K562 (cell line): ENCODE results near the gene TCOF1. TPM values are rescaled to one million over a fixed set of nuclear protein-coding genes. Genes with fewer than 3 reads are reported as not detected.

ENCODE experiments used
- ATAC-seq: fragments of 200-7000 bp; cut with Tn5 transposase; 3 replicates; pipeline ENCODE4 v1.9.1; 2020; ENCODE audit warnings: moderate library complexity
- BruUV-seq: library from RNA; stranded (reverse); fragments of 400-500 nt; replicated peaks from 2 replicates; lab custom pipeline; 2021; lab: Mats Ljungman, UMichigan
- CTCF ChIA-PET: fragments of 300-600 bp; formaldehyde crosslinking; extraction: SDS; loops from one replicate; lab custom pipeline; 2021; ENCODE audit warnings: low intra/inter-chr PET ratio; lab: Yijun Ruan, JAX
- POLR2A ChIA-PET: fragments of 300-600, 350-650 bp; sonication (Branson Sonifier 250); formaldehyde crosslinking; extraction: SDS; loops from one replicate; lab custom pipeline; 2021; ENCODE audit warnings: antibody characterized with exemption, inconsistent platforms; lab: Yijun Ruan, JAX
- DNase-seq, 4 experiments: peaks; one replicate each; pipeline versions ENCODE4 v3.0.0 to v3.0.0-alpha.2; 2011 to 2018; ENCODE audit warnings: low spot score in 3 of 4, mixed read lengths in 3 of 4; ENCODE audit errors: extremely low read depth in 1 of 4
- FAIRE-seq: peaks from 2 replicates; lab custom pipeline; 2011; peaks lifted over from hg19 to GRCh38; lab: Jason Lieb, UNC
- H2AFZ ChIP-seq: 2 replicates; pipeline ENCODE4 v1.6.0; 2011; ENCODE audit warnings: low read depth, low read length, control low read depth, inconsistent platforms
- H3K27ac ChIP-seq: fragments of 200-600 bp; 3 replicates; pipeline ENCODE4 v1.8.0; 2011; ENCODE audit warnings: low read depth, mild to moderate bottlenecking, control low read depth, inconsistent platforms, low read length, moderate library complexity, mixed read lengths; ENCODE audit errors: extremely low read depth
- H3K27me3 ChIP-seq, 2 experiments: fragments of 300-600 bp in 1 of 2; 2 replicates in 1 of 2; 3 replicates in 1 of 2; pipeline versions ENCODE4 v1.6.0 to v1.8.0; 2011; ENCODE audit warnings: inconsistent platforms in 2 of 2, low read length in 2 of 2, mild to moderate bottlenecking in 1 of 2, mixed read lengths in 1 of 2, moderate library complexity in 1 of 2; ENCODE audit not compliant: control insufficient read depth in 2 of 2, insufficient read depth in 2 of 2
- H3K36me3 ChIP-seq: fragments of 300-600 bp; 3 replicates; pipeline ENCODE4 v1.8.0; 2011; ENCODE audit warnings: mild to moderate bottlenecking, low read length, inconsistent platforms; ENCODE audit not compliant: control insufficient read depth, insufficient read depth
- H3K4me1 ChIP-seq, 2 experiments: fragments of 200-600 bp in 1 of 2; replicated peaks in 1 of 2; 2 replicates in 1 of 2; 3 replicates in 1 of 2; pipeline versions ENCODE4 v1.5.1 to v1.8.0; 2011; ENCODE audit warnings: inconsistent platforms in 2 of 2, low read length in 2 of 2, mild to moderate bottlenecking in 1 of 2, mixed read lengths in 1 of 2, moderate library complexity in 1 of 2; ENCODE audit not compliant: control insufficient read depth in 2 of 2, insufficient read depth in 2 of 2
- H3K4me2 ChIP-seq: 2 replicates; pipeline ENCODE4 v1.6.1; 2011; ENCODE audit warnings: low read length, control low read depth, inconsistent platforms, mixed read lengths; ENCODE audit not compliant: insufficient read depth
- H3K4me3 ChIP-seq: fragments of 200-600 bp; sonication (generic), shearing (Covaris generic); 2 replicates; pipeline ENCODE4 v1.5.1; 2016; ENCODE audit warnings: control low read depth, inconsistent platforms
- H3K79me2 ChIP-seq: fragments of 200-600 bp; 3 replicates; pipeline ENCODE4 v1.8.0; 2011; ENCODE audit warnings: low read length, inconsistent platforms; ENCODE audit not compliant: control insufficient read depth, insufficient read depth
- H3K9ac ChIP-seq, 2 experiments: 2 replicates each; pipeline versions ENCODE4 v1.6.0 to v1.6.1; 2011; ENCODE audit warnings: low read depth in 2 of 2, low read length in 2 of 2, control low read depth in 1 of 2, inconsistent platforms in 1 of 2, mild to moderate bottlenecking in 1 of 2, mixed read lengths in 1 of 2; ENCODE audit not compliant: insufficient read depth in 1 of 2
- H3K9me1 ChIP-seq: one replicate; pipeline ENCODE4 v1.6.0; 2011; ENCODE audit warnings: inconsistent platforms, mild to moderate bottlenecking, low read length, moderate library complexity; ENCODE audit not compliant: control insufficient read depth, insufficient read depth
- H3K9me3 ChIP-seq: replicated peaks from 2 replicates; pipeline ENCODE4 v1.5.1; 2011; ENCODE audit warnings: low read depth, low read length, inconsistent platforms; ENCODE audit not compliant: control insufficient read depth, insufficient read depth
- H4K20me1 ChIP-seq: replicated peaks from 2 replicates; pipeline ENCODE4 v1.6.1; 2011; ENCODE audit warnings: low read length, inconsistent platforms, mixed read lengths; ENCODE audit not compliant: control insufficient read depth, insufficient read depth
- ARHGAP35 ChIP-seq: fragments of 450-650 bp; IDR thresholded peaks from 2 replicates; pipeline ENCODE4 v1.6.1; 2018; ENCODE audit not compliant: partially characterized antibody
- ARID1B ChIP-seq: fragments of 450-650 bp; IDR thresholded peaks from 2 replicates; pipeline ENCODE4 v1.6.1; 2016; ENCODE audit warnings: antibody characterized with exemption, mild to moderate bottlenecking, inconsistent platforms
- ATF6 ChIP-seq: sonication (generic); formaldehyde crosslinking; IDR thresholded peaks from 2 replicates; pipeline ENCODE4 v1.4.0; 2020; ENCODE audit warnings: mild to moderate bottlenecking, missing genetic modification reagents
- CAMTA2 ChIP-seq: fragments of 250-450 bp; sonication (Bioruptor Pico); conservative IDR thresholded peaks from 2 replicates; pipeline ENCODE4 v1.5.1; 2022
- CREM ChIP-seq: IDR thresholded peaks from 2 replicates; pipeline ENCODE4 v1.6.1; 2014; ENCODE audit warnings: antibody characterized with exemption, low read depth
- ETV1 ChIP-seq: fragments of 450-650 bp; conservative IDR thresholded peaks from 2 replicates; pipeline ENCODE4 v1.6.1; 2016; ENCODE audit warnings: missing genetic modification characterization, control low read depth, low read depth, missing compliant biosample characterization
- FOXJ2 ChIP-seq: fragments of 200-800 bp; sonication (Bioruptor generic); IDR thresholded peaks from 2 replicates; pipeline ENCODE4 v1.6.1; 2016; ENCODE audit warnings: missing genetic modification characterization, missing compliant biosample characterization
- NFIX ChIP-seq: fragments of 250-450 bp; sonication (Bioruptor Pico); IDR thresholded peaks from 2 replicates; pipeline ENCODE4 v1.4.0; 2020; ENCODE audit warnings: low read depth, mild to moderate bottlenecking, moderate library complexity
- NR2C1 ChIP-seq, 2 experiments: fragments of 450-650 bp; IDR thresholded peaks; 2 replicates each; pipeline ENCODE4 v1.6.1; 2017; ENCODE audit warnings: mild to moderate bottlenecking in 2 of 2, antibody characterized with exemption in 1 of 2, inconsistent platforms in 1 of 2, missing compliant biosample characterization in 1 of 2, missing genetic modification characterization in 1 of 2
- OTX1 ChIP-seq: fragments of 450-650 bp; formaldehyde crosslinking; IDR thresholded peaks from 2 replicates; pipeline ENCODE4 v1.4.0; 2022; ENCODE audit warnings: mild to moderate bottlenecking
- RFX1 ChIP-seq: fragments of 450-650 bp; IDR thresholded peaks from 2 replicates; pipeline ENCODE4 v1.6.1; 2016; ENCODE audit warnings: mild to moderate bottlenecking, moderate library complexity
- SMAD4 ChIP-seq: fragments of 250-450 bp; sonication (Bioruptor Pico); conservative IDR thresholded peaks from 2 replicates; pipeline ENCODE4 v1.8.0; 2021; ENCODE audit warnings: inconsistent platforms, mild to moderate bottlenecking, moderate library complexity
- YY1 ChIP-seq, 3 experiments: IDR thresholded peaks; 2 replicates each; pipeline ENCODE4 v1.6.1; 2011; ENCODE audit warnings: low read length in 2 of 3, mild to moderate bottlenecking in 2 of 3, moderate library complexity in 2 of 3, borderline replicate concordance in 1 of 3, control low read depth in 1 of 3, low read depth in 1 of 3; ENCODE audit not compliant: insufficient read depth in 3 of 3, insufficient replicate concordance in 2 of 3, control insufficient read depth in 1 of 3, insufficient read length in 1 of 3; ENCODE audit errors: extremely low read depth in 1 of 3
- ZBTB12 ChIP-seq: fragments of 250-450 bp; sonication (Bioruptor Pico); IDR thresholded peaks from 2 replicates; pipeline ENCODE4 v1.4.0; 2020
- ZNF589 ChIP-seq: fragments of 200-800 bp; sonication (Bioruptor generic); IDR thresholded peaks from 2 replicates; pipeline ENCODE4 v1.6.1; 2016; ENCODE audit warnings: low read depth, missing genetic modification characterization, missing compliant biosample characterization
- ZNF766 ChIP-seq: fragments of 200-800 bp; sonication (Bioruptor generic); conservative IDR thresholded peaks from 2 replicates; pipeline ENCODE4 v1.6.1; 2016; ENCODE audit warnings: missing genetic modification characterization, missing compliant biosample characterization
- WGBS: fragments of 100-300 bp; shearing (Covaris generic); methylation state at CpG from one replicate; pipeline ENCODE4 v1.1.6; 2016; ENCODE audit warnings: low coverage, mixed read lengths; ENCODE audit not compliant: insufficient coverage; ENCODE audit errors: missing lambda C conversion rate; 5-methylcytosine and 5-hydroxymethylcytosine counted together
- in situ Hi-C: fragments of 300-500 bp; cut with MboI; formaldehyde crosslinking; loops from 4 replicates; pipeline ENCODE4 v1.15.0; 2018; ENCODE audit warnings: inconsistent platforms, mixed read lengths
- intact Hi-C: fragments of 100-400 bp; cut with micrococcal nuclease; formaldehyde crosslinking; loops from 2 replicates; pipeline ENCODE4 v1.14.2; 2022
- polyA plus RNA-seq, 8 experiments: library from polyadenylated mRNA; depleted of rRNA in 4 of 8; stranded (reverse) in 5 of 8; unstranded in 3 of 8; fragments of >200 nt; fragmentation: Nextera tagmentation in 2 of 8; fragmentation: Illumina TruSeq in 1 of 8; extraction: Ambion mirVana in 2 of 8; extraction: Trizol in 1 of 8; gene quantifications; 2 replicates each; pipeline versions ENCODE4 v1.2.1 to v1.2.3, GENCODE V29; 2011 to 2014; ENCODE audit warnings: inconsistent platforms in 1 of 8, missing spikeins in 1 of 8
- total RNA-seq, 7 experiments: library from RNA; depleted of rRNA in 6 of 7; stranded (reverse); fragments of >200 nt in 6 of 7; fragmentation: Illumina TruSeq in 2 of 7; extraction: Trizol in 2 of 7; gene quantifications; 2 replicates each; pipeline versions ENCODE4 v1.2.1 to v1.2.3, GENCODE V29; 2011 to 2021; ENCODE audit warnings: low replicate concordance in 1 of 7
- TF ChIP-seq, protein P1 (sequence below): fragments of 450-650 bp; IDR thresholded peaks from 2 replicates; pipeline ENCODE4 v1.6.1; 2016

The TCOF1 gene
- total and polyA plus RNA-seq, 9 of the 15 experiments (the other 6 are each of a cell fraction or from before 2014, with no cell fraction given): 9.8 to 134 (median 61.7) TPM

GRCh38 chr5:150329038-150329437 lies 28.5 kb upstream of the TCOF1 start:
- Histone ChIP-seq H2AFZ (peak overlapping the region; percentile 57; the same call in 1 of the 2 replicates), H3K4me1 (peaks cover 0 to 9% of the 10 kb centered on the region in 2 experiments; a peak in 3 of 5 replicates), H3K36me3 (no peaks in the 10 kb centered on the region), H3K79me2 (no peaks in the 10 kb centered on the region), H3K27ac (no peak overlapping the region), H3K4me2 (peak overlapping the region; percentile 13; the same call in 1 of the 2 replicates), H3K4me3 (no peak overlapping the region), H3K9me1 (no peaks in the 10 kb centered on the region), H3K27me3 (peaks cover 2 to 28% of the 10 kb centered on the region in 2 experiments; a peak in 3 of 5 replicates), H3K9me3 (no peaks in the 10 kb centered on the region), H3K9ac (no peak overlapping the region; a peak in 1 of 4 replicates), H4K20me1 (no peaks in the 10 kb centered on the region; the same call in 1 of the 2 replicates)
- peak; percentile 77 for FAIRE-seq
- no TSS peak for BruUV-seq
- WGBS: 0% methylated on average over 2 of the region's 2 CpGs
- ATAC-seq: peak; percentile 35; the same call in 1 of the 3 replicates
- POLR2A ChIA-PET: interaction anchor here (1.0 kb wide), 1 partner anchor 18 kb away, joined by 3 read pairs; no protein-coding TSS in a partner anchor
- peak in 1 of 4 experiments; percentile 30 for DNase-seq
- CTCF ChIA-PET: no interaction called here
- in situ Hi-C loops (no loop called here), intact Hi-C loops (no loop called here)
- TF ChIP-seq SMAD4 (peak; percentile 29; the same call in 1 of the 2 replicates), ZBTB12 (0 out of 2 replicates have a peak, but pooled peaks have one; percentile 50), NFIX (CRISPR knock-in tag) (no peak), ARHGAP35 (no peak), FOXJ2 (tag) (peak; percentile 41; the same call in 1 of the 2 replicates), CAMTA2 (CRISPR knock-in tag) (no peak), ZNF589 (CRISPR knock-in tag) (peak; percentile 40; the same call in 1 of the 2 replicates), ARID1B (peak; percentile 12; the same call in 1 of the 2 replicates), ZNF766 (peak; percentile 37; the same call in 1 of the 2 replicates), ATF6 (CRISPR knock-in tag) (no peak), ETV1 (tag) (0 out of 2 replicates have a peak, but pooled peaks have one; percentile 42), NR2C1 (IDR thresholded peaks at IDR 0.05) (no peak), NR2C1 (tag; IDR thresholded peaks at IDR 0.05) (0 out of 2 replicates have a peak, but pooled peaks have one; percentile 25), OTX1 (0 out of 2 replicates have a peak, but pooled peaks have one; percentile 72), RFX1 (peak; percentile 17; the same call in 1 of the 2 replicates), YY1 (IDR thresholded peaks at IDR 0.05; ENCODE audit: borderline replicate concordance in 1 of 3, control insufficient read depth in 1 of 3, extremely low read depth in 1 of 3, insufficient read depth in 3 of 3, insufficient read length in 1 of 3, insufficient replicate concordance in 2 of 3, low read depth in 1 of 3, low read length in 2 of 3) (no peak), CREM (no peak)
- TF ChIP-seq, protein P1, sequence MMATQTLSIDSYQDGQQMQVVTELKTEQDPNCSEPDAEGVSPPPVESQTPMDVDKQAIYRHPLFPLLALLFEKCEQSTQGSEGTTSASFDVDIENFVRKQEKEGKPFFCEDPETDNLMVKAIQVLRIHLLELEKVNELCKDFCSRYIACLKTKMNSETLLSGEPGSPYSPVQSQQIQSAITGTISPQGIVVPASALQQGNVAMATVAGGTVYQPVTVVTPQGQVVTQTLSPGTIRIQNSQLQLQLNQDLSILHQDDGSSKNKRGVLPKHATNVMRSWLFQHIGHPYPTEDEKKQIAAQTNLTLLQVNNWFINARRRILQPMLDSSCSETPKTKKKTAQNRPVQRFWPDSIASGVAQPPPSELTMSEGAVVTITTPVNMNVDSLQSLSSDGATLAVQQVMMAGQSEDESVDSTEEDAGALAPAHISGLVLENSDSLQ: peak; percentile 57; the same call in 1 of the 2 replicates
